Fibroblast of skin of right biceps (primary cell): Measurements from ENCODE around the gene KNL1.
"Not testable (repeated sequence)": the region's sequence is repeated elsewhere in the genome, so short reads cannot be mapped to it uniquely, and the experiment has no call there.

Experiments
- DNase-seq: peaks from one replicate; pipeline ENCODE4 v3.0.0-alpha.2; 2013

The KNL1 gene

GRCh38 chr15:40593588-40594428, at the start of gene KNL1:
TSS of gene KNL1 (plus strand) at chr15:40594249. CDS start at chr15:40602932, 8,683 bp downstream.
- peak; percentile 94 for DNase-seq

- no peak for DNase-seq
Observed at GRCh38 chr15:40545457-40545856, 48.6 kb upstream of the KNL1 start.

- no peak for DNase-seq
Observed at GRCh38 chr15:40548610-40549009, 45.4 kb upstream of the KNL1 start.

- no peak for DNase-seq
Observed at GRCh38 chr15:40549894-40550293, 44.2 kb upstream of the KNL1 start.

- no peak for DNase-seq
Observed at GRCh38 chr15:40550341-40551037, 43.6 kb upstream of the KNL1 start.

- no peak for DNase-seq
Observed at GRCh38 chr15:40554161-40554525, 39.9 kb upstream of the KNL1 start.

GRCh38 chr15:40555876-40556275, 38.2 kb upstream of the KNL1 start:
- no peak for DNase-seq

GRCh38 chr15:40558952-40559742, 34.9 kb upstream of the KNL1 start:
- no peak for DNase-seq

- DNase-seq: no peak
Observed at GRCh38 chr15:40562691-40563090, 31.4 kb upstream of the KNL1 start.

- no peak for DNase-seq
Observed at GRCh38 chr15:40563426-40563825, 30.6 kb upstream of the KNL1 start.

GRCh38 chr15:40564591-40565332, 29.3 kb upstream of the KNL1 start, which contains the start of gene CCDC32:
TSS of gene CCDC32 (minus strand) at chr15:40565042. CDS start at chr15:40563015, 2,027 bp downstream.
- peak; percentile 99 for DNase-seq

GRCh38 chr15:40565333-40566238, 28.5 kb upstream of the KNL1 start:
- no peak for DNase-seq

GRCh38 chr15:40567111-40567510, 26.9 kb upstream of the KNL1 start:
- DNase-seq: no peak

- DNase-seq: peak; percentile 93
Observed at GRCh38 chr15:40569129-40569953, 24.7 kb upstream of the KNL1 start, which contains the start of gene RPUSD2. TSS of gene RPUSD2 (plus strand) at chr15:40569299. CDS start at chr15:40569338, 39 bp downstream.

GRCh38 chr15:40575113-40575512, 18.9 kb upstream of the KNL1 start:
- no peak for DNase-seq

GRCh38 chr15:40576914-40577313, 17.1 kb upstream of the KNL1 start:
- DNase-seq: not testable (repeated sequence)

GRCh38 chr15:40578892-40579291, 15.2 kb upstream of the KNL1 start:
- DNase-seq: no peak

- DNase-seq: not testable (repeated sequence)
Observed at GRCh38 chr15:40581796-40582195, 12.3 kb upstream of the KNL1 start.

GRCh38 chr15:40582726-40583246, 11.3 kb upstream of the KNL1 start:
- no peak for DNase-seq

GRCh38 chr15:40584191-40584590, 9.9 kb upstream of the KNL1 start:
- no peak for DNase-seq
